CD4-positive, CD25-positive, alpha-beta regulatory T cell (primary cell): Measurements from ENCODE around the gene KLHL7. TPM values are rescaled to one million over a fixed set of nuclear protein-coding genes. Genes with fewer than 3 reads are reported as not detected.
"Not testable (repeated sequence)": the region's sequence is repeated elsewhere in the genome, so short reads cannot be mapped to it uniquely, and the experiment has no call there.

ENCODE experiments used
- ATAC-seq, 2 donors: fragments of 150-1000 bp; cut with Tn5 transposase; one replicate each; pipeline ENCODE4 v1.10.0; 2021; ENCODE audit warnings: low read depth in 2 of 2, moderate number of reproducible peaks in 2 of 2, moderate library complexity in 1 of 2
- DNase-seq, 3 donors: peaks; one replicate each; pipeline versions ENCODE4 v3.0.0 to v3.0.0-alpha.2; 2012 to 2022; ENCODE audit warnings: mixed read lengths in 1 of 3
- H3K27ac ChIP-seq: one replicate; pipeline ENCODE4 v1.7.0; 2013; ENCODE audit warnings: mild to moderate bottlenecking, low read length; ENCODE audit not compliant: insufficient read depth, poor library complexity, severe bottlenecking
- H3K27me3 ChIP-seq: one replicate; pipeline ENCODE4 v1.7.0; 2013; ENCODE audit warnings: low read length; ENCODE audit not compliant: control insufficient read depth, insufficient read depth
- H3K36me3 ChIP-seq: one replicate; pipeline ENCODE4 v1.7.0; 2013; ENCODE audit warnings: mild to moderate bottlenecking, low read length, moderate library complexity; ENCODE audit not compliant: control insufficient read depth, insufficient read depth
- H3K4me1 ChIP-seq: 2 replicates; pipeline ENCODE4 v1.7.0; 2013; ENCODE audit warnings: mild to moderate bottlenecking, low read length; ENCODE audit not compliant: insufficient read depth, control insufficient read depth, poor library complexity, severe bottlenecking
- H3K4me3 ChIP-seq: one replicate; pipeline ENCODE4 v1.7.0; 2013; ENCODE audit warnings: low read depth, mild to moderate bottlenecking, low read length, moderate library complexity
- H3K9me3 ChIP-seq, 2 experiments: 1 replicate in 1 of 2; 2 replicates in 1 of 2; pipeline ENCODE4 v1.7.0; 2013; ENCODE audit warnings: low read length in 2 of 2, mild to moderate bottlenecking in 1 of 2, moderate library complexity in 1 of 2; ENCODE audit not compliant: control insufficient read depth in 2 of 2
- H3K27ac Mint-ChIP-seq, 3 donors: one replicate each; pipeline ENCODE4 v1.8.0; 2020 to 2022; ENCODE audit warnings: mild to moderate bottlenecking in 3 of 3, mixed read lengths in 3 of 3, moderate library complexity in 2 of 3
- H3K27me3 Mint-ChIP-seq: one replicate; pipeline ENCODE4 v1.8.0; 2022; ENCODE audit warnings: mild to moderate bottlenecking, mixed read lengths
- H3K36me3 Mint-ChIP-seq: one replicate; pipeline ENCODE4 v1.8.0; 2020; ENCODE audit warnings: mixed read lengths
- H3K4me1 Mint-ChIP-seq, 4 donors: one replicate each; pipeline ENCODE4 v1.8.0; 2020 to 2022; ENCODE audit warnings: mixed read lengths in 4 of 4, mild to moderate bottlenecking in 1 of 4
- H3K4me3 Mint-ChIP-seq, 4 donors: one replicate each; pipeline ENCODE4 v1.8.0; 2020 to 2022; ENCODE audit warnings: mild to moderate bottlenecking in 4 of 4, mixed read lengths in 4 of 4, moderate library complexity in 3 of 4
- H3K9me3 Mint-ChIP-seq, 7 donors: one replicate each; pipeline ENCODE4 v1.8.0; 2020 to 2022; ENCODE audit warnings: mixed read lengths in 7 of 7, mild to moderate bottlenecking in 3 of 7, moderate library complexity in 2 of 7
- polyA plus RNA-seq, 4 donors: library from polyadenylated mRNA; unstranded; fragments of 300-500 nt; fragmentation: Illumina TruSeq; gene quantifications; one replicate each; pipeline ENCODE4 v1.2.3, GENCODE V29; 2021
- total RNA-seq: library from RNA; stranded (reverse); gene quantifications from one replicate; pipeline ENCODE4 v1.2.3, GENCODE V29; 2022

Gene KLHL7
- total and polyA plus RNA-seq, 5 donors from 2014 or later, result 19.7 to 32.4 (median 25.9) TPM

- Mint-ChIP-seq H3K27ac (no peak overlapping the region), H3K4me3 (no peak overlapping the region), H3K36me3 (no peaks in the 10 kb centered on the region), H3K27me3 (peaks cover 17% of the 10 kb centered on the region), H3K4me1 (no peaks in the 10 kb centered on the region), H3K9me3 (peaks cover 0 to 1% (median 0%) of the 10 kb centered on the region in 7 donors)
- Histone ChIP-seq H3K27ac (no peak overlapping the region), H3K9me3 (no peaks in the 10 kb centered on the region), H3K27me3 (peaks cover 3% of the 10 kb centered on the region), H3K4me3 (no peak overlapping the region), H3K36me3 (no peaks in the 10 kb centered on the region), H3K4me1 (no peaks in the 10 kb centered on the region)
- no peak for ATAC-seq
- no peak for DNase-seq
These were observed 110.4 kb downstream of the KLHL7 start for GRCh38 chr7:23216021-23216420.

GRCh38 chr7:23218196-23218595, 112.6 kb downstream of the KLHL7 start:
- Histone ChIP-seq H3K36me3 (no peaks in the 10 kb centered on the region), H3K27ac (no peak overlapping the region), H3K9me3 (no peaks in the 10 kb centered on the region), H3K4me1 (no peaks in the 10 kb centered on the region), H3K27me3 (peaks cover 3% of the 10 kb centered on the region), H3K4me3 (no peak overlapping the region)
- Mint-ChIP-seq H3K27ac (no peak overlapping the region), H3K27me3 (peaks cover 17% of the 10 kb centered on the region), H3K4me1 (no peaks in the 10 kb centered on the region), H3K4me3 (no peak overlapping the region), H3K36me3 (no peaks in the 10 kb centered on the region), H3K9me3 (peaks cover 0 to 1% (median 0%) of the 10 kb centered on the region in 7 donors)
- ATAC-seq (no peak), DNase-seq (no peak)

GRCh38 chr7:23220690-23221305, 115.2 kb downstream of the KLHL7 start:
- H3K4me3 ChIP-seq, result no peak overlapping the region
- Mint-ChIP-seq H3K9me3 (peaks cover 0 to 1% (median 0%) of the 10 kb centered on the region in 7 donors), H3K36me3 (no peaks in the 10 kb centered on the region), H3K4me3 (no peak overlapping the region), H3K27me3 (peaks cover 4% of the 10 kb centered on the region), H3K27ac (no peak overlapping the region), H3K4me1 (no peaks in the 10 kb centered on the region)
- no peaks in the 10 kb centered on the region for H3K9me3 ChIP-seq
- H3K4me1 ChIP-seq, result no peaks in the 10 kb centered on the region
- no peak for ATAC-seq
- no peaks in the 10 kb centered on the region for H3K36me3 ChIP-seq
- DNase-seq, result no peak
- H3K27ac ChIP-seq, result no peak overlapping the region
- peaks cover 3% of the 10 kb centered on the region for H3K27me3 ChIP-seq

GRCh38 chr7:23222439-23223030, 117.0 kb downstream of the KLHL7 start:
- Mint-ChIP-seq H3K36me3 (no peaks in the 10 kb centered on the region), H3K27ac (peak overlapping the region in 1 of 3 donors; percentile 54), H3K4me1 (no peaks in the 10 kb centered on the region), H3K4me3 (no peak overlapping the region), H3K9me3 (peaks cover 0 to 1% (median 0%) of the 10 kb centered on the region in 7 donors), H3K27me3 (peaks cover 1% of the 10 kb centered on the region)
- Histone ChIP-seq H3K4me3 (no peak overlapping the region), H3K27ac (no peak overlapping the region), H3K36me3 (no peaks in the 10 kb centered on the region), H3K27me3 (peaks cover 2% of the 10 kb centered on the region), H3K4me1 (no peaks in the 10 kb centered on the region), H3K9me3 (no peaks in the 10 kb centered on the region)
- ATAC-seq, result no peak
- DNase-seq, result no peak

DNA sequence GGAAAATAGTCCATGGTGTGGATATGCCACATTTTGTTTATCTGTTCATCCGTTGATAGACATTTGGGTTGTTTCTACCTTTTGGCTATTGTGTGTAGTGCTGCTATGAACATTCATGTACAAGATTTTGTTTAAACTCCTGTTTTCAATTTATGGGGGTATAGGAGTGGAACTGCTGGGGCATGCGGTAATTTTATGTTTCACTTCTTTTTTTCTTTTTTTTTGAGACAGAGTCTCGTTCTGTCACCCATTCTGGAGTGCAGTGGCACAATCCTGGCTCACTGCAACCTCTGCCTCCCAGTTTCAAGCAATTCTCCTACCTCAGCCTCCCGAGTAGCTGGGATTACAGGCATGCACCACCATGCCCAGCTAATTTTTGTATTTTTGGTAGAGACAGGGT, 118.8 kb downstream of the KLHL7 start:
- DNase-seq, H3K4me3 ChIP-seq, H3K4me1 Mint-ChIP-seq, H3K4me1 ChIP-seq, H3K27me3 ChIP-seq, H3K4me3 Mint-ChIP-seq, H3K27me3 Mint-ChIP-seq, H3K27ac ChIP-seq, H3K36me3 Mint-ChIP-seq, H3K27ac Mint-ChIP-seq, ATAC-seq, H3K9me3 Mint-ChIP-seq, H3K9me3 ChIP-seq, H3K36me3 ChIP-seq: not testable (repeated sequence)

- H3K36me3 Mint-ChIP-seq, result no peaks in the 10 kb centered on the region
- H3K9me3 Mint-ChIP-seq, result peaks cover 0 to 1% (median 0%) of the 10 kb centered on the region in 7 donors
- H3K4me1 ChIP-seq, result no peaks in the 10 kb centered on the region
- H3K27ac Mint-ChIP-seq, result no peak overlapping the region
- no peaks in the 10 kb centered on the region for H3K36me3 ChIP-seq
- no peak overlapping the region for H3K4me3 Mint-ChIP-seq
- no peaks in the 10 kb centered on the region for H3K4me1 Mint-ChIP-seq
- no peak overlapping the region for H3K4me3 ChIP-seq
- H3K27me3 ChIP-seq, result no peaks in the 10 kb centered on the region
- DNase-seq (no peak), ATAC-seq (no peak)
- H3K27me3 Mint-ChIP-seq, result peaks cover 4% of the 10 kb centered on the region
- no peaks in the 10 kb centered on the region for H3K9me3 ChIP-seq
- H3K27ac ChIP-seq, result no peak overlapping the region
These were observed 121.4 kb downstream of the KLHL7 start for GRCh38 chr7:23226844-23227450.
